Stimulated activated CD4-positive, alpha-beta T cell treated with anti-CD3 and anti-CD28 coated beads, Interleukin-12 subunit alpha, Interleukin-12 subunit beta, amount 100 ng/mL, for 48 hours (primary cell): ENCODE results near the gene GGPS1.
"Not testable (repeated sequence)": the region's sequence is repeated elsewhere in the genome, so short reads cannot be mapped to it uniquely, and the experiment has no call there.

Experiments
- DNase-seq, 3 donors: peaks; one replicate each; pipeline ENCODE4 v3.0.0-alpha.2; 2020; ENCODE audit warnings: low read depth in 2 of 3, low spot score in 1 of 3

Gene GGPS1

DNA sequence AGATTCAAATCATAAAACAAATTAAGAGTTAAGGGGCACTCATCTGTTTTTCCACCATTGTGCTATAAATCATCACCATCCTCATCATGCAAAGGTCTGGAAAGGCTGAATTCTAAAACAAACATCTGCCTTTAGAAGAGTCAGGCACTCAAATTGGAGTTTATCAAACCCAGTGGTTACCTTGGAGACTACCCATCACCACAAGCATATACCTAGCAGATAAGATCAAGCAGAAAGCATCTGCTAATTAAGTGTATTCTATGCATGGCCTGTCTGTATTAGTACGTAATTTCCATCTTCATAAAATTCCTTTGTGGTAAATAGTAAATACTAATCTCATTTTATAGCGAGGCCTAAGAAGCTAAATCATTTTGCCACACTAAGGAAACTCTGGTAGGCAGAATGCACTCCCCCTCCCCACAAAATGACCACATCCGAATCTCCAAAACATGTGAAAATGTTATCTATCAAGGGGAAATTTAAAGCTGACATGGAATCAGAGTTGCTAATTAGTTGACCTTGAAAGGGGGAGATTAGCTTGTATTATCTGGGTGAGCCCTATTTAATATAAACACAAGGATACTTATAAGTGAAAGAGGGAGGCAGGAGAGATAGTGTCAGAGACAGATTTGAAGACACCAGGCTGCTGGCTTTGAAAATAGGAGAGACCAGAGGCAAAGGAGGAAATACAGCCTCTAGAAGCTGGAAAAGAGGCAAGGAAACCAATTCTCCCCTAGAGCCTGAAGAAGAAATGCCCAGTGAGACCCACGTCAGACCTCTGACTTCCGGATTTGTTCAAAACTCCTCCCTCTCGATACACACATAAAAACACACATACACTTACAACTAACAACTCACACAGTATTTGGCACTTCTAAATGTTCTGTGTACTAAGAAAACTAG is 23.6 kb upstream of the GGPS1 start:
- DNase-seq: no peak

DNA sequence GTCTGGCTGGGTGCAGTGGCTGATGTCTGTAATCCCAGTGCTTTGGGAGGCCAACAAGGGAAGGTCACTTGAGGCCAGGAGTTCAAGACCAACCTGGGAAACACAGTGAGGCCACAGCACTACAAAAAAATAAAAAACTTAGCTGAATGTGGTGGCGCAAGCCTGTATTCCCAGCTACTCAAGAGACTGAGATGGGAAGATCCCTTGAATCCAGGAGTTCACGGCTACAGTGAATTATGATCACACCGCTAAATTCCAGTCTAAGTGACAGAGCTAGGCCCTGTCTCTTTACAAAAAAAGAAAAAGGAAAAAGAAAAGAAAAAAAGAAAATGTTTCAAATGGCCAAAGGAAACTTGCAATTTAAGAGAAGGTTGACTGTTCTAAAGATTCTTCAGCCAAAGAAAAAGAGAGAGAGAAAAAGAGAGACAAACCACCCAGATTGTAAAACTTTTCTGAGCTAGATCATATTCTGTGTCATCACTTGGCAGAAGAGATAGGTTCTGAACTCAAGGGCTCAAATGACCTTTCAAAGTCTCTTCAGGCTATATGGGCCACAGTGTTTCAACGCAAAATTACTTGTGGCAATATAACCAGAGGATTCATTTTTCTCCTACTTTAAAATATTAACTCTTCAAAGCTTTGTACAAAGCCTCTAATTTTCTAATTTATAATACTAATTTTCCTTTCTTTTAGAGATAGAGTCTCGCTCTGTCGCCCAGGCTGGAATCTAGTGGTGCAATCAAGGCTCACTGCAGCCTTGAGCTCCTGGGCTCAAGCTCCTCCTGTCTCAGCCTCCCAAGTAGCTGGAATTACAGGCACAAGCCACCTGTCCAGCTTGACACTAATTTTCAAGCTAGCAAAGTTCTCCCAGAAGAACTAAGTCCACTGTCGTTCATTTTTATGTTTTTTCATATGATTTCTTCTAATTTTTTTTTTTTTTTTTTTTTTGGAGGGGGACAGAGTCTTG is 20.9 kb upstream of the GGPS1 start:
- DNase-seq: no peak

- DNase-seq: not testable (repeated sequence)
Measured at GRCh38 chr1:235309206-235309605, 19.2 kb upstream of the GGPS1 start.

DNA sequence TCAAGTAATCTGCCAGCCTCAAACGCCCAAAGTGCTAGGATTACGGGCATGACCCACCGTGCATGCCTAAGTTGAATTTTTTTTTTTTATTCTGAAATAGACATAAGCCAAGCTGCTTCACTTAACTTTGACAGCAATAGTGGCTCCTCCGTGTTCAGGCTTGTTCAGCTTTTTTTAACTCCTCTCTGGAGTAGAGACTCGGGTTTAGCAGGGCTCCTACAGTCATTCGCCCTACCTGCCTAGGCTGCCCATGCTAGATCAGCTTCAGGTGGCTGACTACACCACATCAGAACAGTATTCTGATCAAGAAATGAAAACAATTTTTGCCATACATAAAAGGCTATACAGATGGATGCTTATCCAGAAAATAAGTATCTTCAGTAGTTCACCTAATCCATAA is 15.1 kb upstream of the GGPS1 start:
- DNase-seq: no peak

DNA sequence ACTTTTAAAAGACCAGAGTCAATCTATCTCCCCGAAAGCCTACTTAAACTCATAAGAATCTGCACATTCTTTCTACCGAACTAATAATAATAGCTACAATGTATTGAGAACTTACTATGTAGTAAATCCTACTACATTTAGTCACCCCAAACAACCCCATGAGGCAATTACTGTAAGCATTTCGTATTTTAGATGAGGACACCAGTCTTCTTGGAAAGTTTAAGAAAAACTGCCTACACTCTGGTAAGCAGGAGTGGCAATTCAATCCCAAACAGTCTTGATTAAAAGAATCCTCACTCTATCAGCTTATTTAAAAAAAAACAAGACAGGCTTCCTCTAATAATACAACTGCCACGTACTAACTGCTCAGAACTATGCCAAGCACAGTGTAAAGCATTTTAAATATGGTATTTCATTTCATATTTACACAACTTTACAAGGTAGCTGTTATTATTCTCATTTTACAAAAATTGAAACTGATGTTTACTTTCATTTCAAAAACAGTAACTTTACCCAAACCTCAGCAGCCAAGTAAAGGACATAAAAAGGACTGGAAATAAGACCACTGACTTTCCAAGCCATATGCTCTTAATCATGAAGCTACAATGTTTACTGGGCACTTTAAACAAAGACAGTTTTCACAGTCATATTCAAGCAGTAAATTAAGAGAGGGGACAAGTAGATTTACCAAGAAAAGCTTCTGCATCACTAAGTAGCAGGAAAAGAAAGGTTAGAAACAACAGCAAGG is 14.3 kb upstream of the GGPS1 start:
- no peak for DNase-seq

GRCh38 chr1:235315173-235315572 is 13.2 kb upstream of the GGPS1 start:
- DNase-seq: no peak

DNA sequence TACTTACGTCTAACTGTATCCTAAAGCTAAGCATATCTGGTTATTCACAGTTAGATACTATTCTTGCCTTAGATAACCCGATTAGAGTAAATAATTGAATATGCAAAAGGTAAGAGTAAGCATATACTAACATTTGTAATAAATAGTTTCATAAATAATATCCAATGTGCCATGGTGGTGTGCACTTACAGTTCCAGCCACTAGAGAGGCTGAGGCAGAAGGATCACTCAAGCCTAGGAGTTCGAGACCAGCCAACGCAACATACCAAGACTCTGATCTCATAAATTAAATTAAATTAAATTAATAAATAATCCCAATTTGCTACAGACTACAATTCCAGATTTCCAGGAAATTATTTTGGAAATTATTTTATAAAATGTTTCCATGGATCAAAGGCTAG is 12.6 kb upstream of the GGPS1 start:
- no peak for DNase-seq

GRCh38 chr1:235317168-235317567 is 11.2 kb upstream of the GGPS1 start:
- no peak for DNase-seq

- no peak for DNase-seq
Measured at GRCh38 chr1:235319255-235319654, 9.1 kb upstream of the GGPS1 start.

GRCh38 chr1:235320521-235321179 is 7.7 kb upstream of the GGPS1 start:
- DNase-seq: no peak

- DNase-seq: no peak
Measured at GRCh38 chr1:235324296-235324695, 4.1 kb upstream of the GGPS1 start.

- DNase-seq: no peak
Measured at GRCh38 chr1:235325139-235325538, 3.2 kb upstream of the GGPS1 start.

GRCh38 chr1:235325854-235326253 is 2.5 kb upstream of the GGPS1 start:
- no peak for DNase-seq

GRCh38 chr1:235326719-235327558 is 1.4 kb upstream of the GGPS1 start:
- peak in 2 of 3 donors; percentile 45 to 51 for DNase-seq

DNA sequence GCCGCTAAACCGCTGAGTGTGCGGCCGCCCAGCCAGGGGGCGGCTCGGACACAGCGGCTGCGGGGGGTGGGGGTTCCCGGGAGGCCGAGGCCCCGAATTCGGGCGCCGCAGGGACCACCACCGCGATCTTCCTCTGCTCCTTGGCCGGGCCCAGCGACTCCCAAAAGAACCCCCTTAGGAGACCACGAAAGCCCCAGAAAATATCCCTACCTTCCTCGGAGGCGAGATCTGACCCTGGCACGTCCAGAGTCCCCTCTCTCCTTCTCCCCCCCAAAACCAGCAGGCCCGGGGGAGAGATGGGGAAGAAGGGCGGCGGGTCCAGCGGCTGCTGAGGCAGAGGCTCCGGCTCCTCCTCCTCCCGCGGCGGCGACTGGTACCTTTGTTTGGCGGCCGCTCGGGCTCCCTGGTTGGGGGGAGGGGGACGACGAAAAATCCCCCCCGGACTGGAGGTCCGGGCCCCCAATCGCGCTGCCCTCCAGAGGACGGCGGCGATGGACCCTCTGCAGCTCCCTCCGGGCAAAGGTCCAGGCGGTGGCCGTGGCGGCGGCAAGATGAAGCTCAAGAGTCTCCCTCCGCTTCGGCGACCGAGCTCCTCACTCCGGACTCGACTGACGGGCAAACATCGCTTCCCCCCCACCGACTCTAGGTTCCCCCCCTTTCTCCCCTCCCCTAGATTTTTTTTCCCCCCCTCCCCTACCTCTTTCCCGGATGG is 655 bp upstream of the GGPS1 start, which contains the start of gene ARID4B:
TSS of gene ARID4B (minus strand) at position 621 of the 712 bp plus-strand sequence. CDS start 1,260 bp downstream, outside the sequence.
- DNase-seq: no peak

GRCh38 chr1:235329139-235329902 is 951 bp downstream of the GGPS1 start:
- peak; percentile 21 to 41 (median 29) for DNase-seq

DNA sequence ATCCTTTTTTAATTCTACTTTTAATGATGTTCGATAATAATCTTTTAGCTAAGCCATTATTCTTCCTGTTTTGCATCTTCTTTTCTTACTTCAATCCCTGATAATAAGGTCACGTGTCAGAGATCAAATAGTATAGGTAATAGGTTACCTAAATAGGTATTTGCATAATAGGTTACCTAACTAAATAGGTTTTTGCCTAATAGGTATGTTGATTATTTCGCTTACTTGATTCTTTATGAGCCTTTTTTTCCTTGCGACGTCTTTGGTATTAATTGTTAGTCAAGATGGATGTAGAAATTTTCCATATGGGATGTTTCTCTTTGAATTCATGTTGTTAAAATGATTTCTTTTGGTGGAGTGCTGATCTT is 2.5 kb downstream of the GGPS1 start:
- DNase-seq: no peak

- no peak for DNase-seq
Measured at GRCh38 chr1:235331401-235331800, 3.0 kb downstream of the GGPS1 start.
